ENCODE measurements around the gene DPYSL5. TPM values are rescaled to one million over a fixed set of nuclear protein-coding genes. Genes with fewer than 3 reads are reported as not detected.

Gene DPYSL5
- total and polyA plus RNA-seq, 2 of the 8 experiments (the other 6 are each of a cell fraction or from before 2014, with no cell fraction given): 11.9 to 16.4 TPM

DNA sequence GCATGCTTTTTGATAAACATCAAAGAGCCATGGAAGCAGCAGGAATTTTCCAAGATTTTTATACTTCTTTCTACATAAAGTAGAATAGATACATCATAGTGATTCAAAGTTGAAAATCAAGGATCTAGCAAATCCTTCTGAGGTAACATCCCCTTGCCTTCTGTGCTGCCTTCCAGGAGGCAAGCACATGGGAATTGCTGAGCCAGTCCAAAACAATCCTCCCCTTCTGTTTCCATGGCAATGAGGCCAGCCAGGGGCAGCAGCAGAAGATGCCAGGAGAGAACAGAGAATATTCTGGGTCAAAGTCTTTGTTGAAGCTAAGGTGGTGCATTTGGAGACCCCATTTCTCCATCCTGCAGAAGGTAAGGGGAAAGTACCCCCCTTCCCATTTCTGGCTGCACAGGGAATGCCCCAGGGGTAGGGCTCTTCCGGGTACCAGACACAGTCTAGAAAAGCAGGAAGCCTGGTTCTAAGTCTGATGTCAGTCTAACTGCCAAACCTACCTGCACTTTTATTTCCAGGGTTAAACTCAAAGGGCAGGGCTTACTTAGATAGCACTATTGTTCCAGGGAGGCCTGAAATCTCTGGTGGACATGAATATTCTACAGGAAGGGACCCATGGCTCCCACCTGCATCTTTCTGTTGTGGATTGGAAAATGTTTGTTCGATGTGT lies 40.0 kb upstream of the DPYSL5 start:
- Histone ChIP-seq H3K79me1 (ENCODE audit: low read depth, low read length) (no peaks in the 10 kb centered on the region), H4K91ac (replicated peaks; ENCODE audit: insufficient read length, low read length) (no peak overlapping the region), H3K27me3 (replicated peaks in 1 of 4; ENCODE audit: control insufficient read depth in 3 of 4, extremely low read depth in 1 of 4, insufficient read depth in 3 of 4, low read length in 3 of 4) (no peaks in the 10 kb centered on the region; a peak in 1 of 7 replicates), H3K9me3 (ENCODE audit: insufficient read depth in 2 of 2, low read depth in 1 of 2, low read length in 1 of 2) (no peaks in the 10 kb centered on the region), H2AFZ (ENCODE audit: low read length) (no peak overlapping the region), H3K18ac (ENCODE audit: extremely low read depth, low read length) (no peak overlapping the region), H3K23ac (ENCODE audit: insufficient read length) (no peak overlapping the region), H4K5ac (ENCODE audit: insufficient read length, low read depth, low read length) (no peak overlapping the region), H4K8ac (ENCODE audit: extremely low read depth, insufficient read depth, low read length) (no peak overlapping the region), H4K20me1 (replicated peaks in 1 of 2; ENCODE audit: control insufficient read depth in 1 of 2, insufficient read depth in 2 of 2, low read length in 2 of 2) (no peaks in the 10 kb centered on the region), H3K79me2 (ENCODE audit: control insufficient read depth in 1 of 2, insufficient read depth in 2 of 2, low read length in 2 of 2) (no peaks in the 10 kb centered on the region), H3K4me1 (replicated peaks in 1 of 4; ENCODE audit: control insufficient read depth in 3 of 4, insufficient read depth in 4 of 4, low read length in 3 of 4) (no peaks in the 10 kb centered on the region; a peak in 2 of 7 replicates), H3K9ac (replicated peaks in 1 of 4; ENCODE audit: extremely low read depth in 1 of 4, low read depth in 3 of 4, low read length in 3 of 4) (no peak overlapping the region), H2BK20ac (ENCODE audit: low read length) (no peak overlapping the region), H3K4me3 (ENCODE audit: extremely low read depth in 1 of 4, insufficient read depth in 2 of 4, low read depth in 3 of 4, low read length in 4 of 4) (no peak overlapping the region), H3K4me2 (ENCODE audit: insufficient read depth in 1 of 2, low read depth in 2 of 2, low read length in 2 of 2) (no peak overlapping the region), H2BK15ac (ENCODE audit: low read length) (no peak overlapping the region), H3K23me2 (ENCODE audit: low read depth, low read length) (no peaks in the 10 kb centered on the region), H2AK5ac (ENCODE audit: low read depth, low read length) (no peak overlapping the region), H3K4ac (replicated peaks; ENCODE audit: insufficient read length, low read depth, low read length) (no peak overlapping the region), H2BK5ac (ENCODE audit: low read depth, low read length) (no peak overlapping the region), H3K56ac (replicated peaks; ENCODE audit: insufficient read length, low read depth, low read length) (no peak overlapping the region), H2BK120ac (replicated peaks; ENCODE audit: low read depth, low read length) (no peak overlapping the region), H3K36me3 (ENCODE audit: control insufficient read depth in 2 of 4, insufficient read depth in 4 of 4, low read length in 3 of 4) (no peaks in the 10 kb centered on the region), H2BK12ac (ENCODE audit: low read depth, low read length) (no peak overlapping the region), H3K14ac (ENCODE audit: insufficient read length) (no peak overlapping the region), H3K27ac (ENCODE audit: low read depth, low read length) (no peak overlapping the region)
- DNase-seq (ENCODE audit: low read depth in 1 of 2, low spot score in 2 of 2) (no peak), FAIRE-seq (no peak)
- ChIA-PET POLR2A (ENCODE audit: partially characterized antibody) (no interaction called here), CTCF (ENCODE audit: partially characterized antibody) (no interaction called here)
- whole genome bisulfite sequencing, 2 experiments (ENCODE audit: extremely low coverage in 1 of 2, insufficient coverage in 1 of 2, insufficient read length in 1 of 2, insufficient replicate concordance in 2 of 2, low coverage in 1 of 2, low lambda C conversion rate in 2 of 2, missing lambda C conversion rate in 1 of 2): 53% methylated on average over 2 of the region's 2 CpGs; no CpG with 5 or more reads in 1 of the 2 experiments
- no peak for TF ChIP-seq NRF1 (IDR thresholded peaks at IDR 0.05; ENCODE audit: low read depth, low read length)
- TF ChIP-seq, protein P1, sequence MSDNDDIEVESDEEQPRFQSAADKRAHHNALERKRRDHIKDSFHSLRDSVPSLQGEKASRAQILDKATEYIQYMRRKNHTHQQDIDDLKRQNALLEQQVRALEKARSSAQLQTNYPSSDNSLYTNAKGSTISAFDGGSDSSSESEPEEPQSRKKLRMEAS (IDR thresholded peaks at IDR 0.05): 0 out of 2 replicates have a peak, but pooled peaks have one; percentile 18
- TF ChIP-seq MAFK (IDR thresholded peaks at IDR 0.05; ENCODE audit: low read depth, low read length): 0 out of 2 replicates have a peak, but pooled peaks have one; percentile 10
- TF ChIP-seq RXRA (IDR thresholded peaks at IDR 0.05; ENCODE audit: insufficient read depth, low read depth, low read length): no peak
- TF ChIP-seq SP1 (IDR thresholded peaks at IDR 0.05; ENCODE audit: low read depth, low read length): no peak
- no peak for TF ChIP-seq CEBPB (IDR thresholded peaks at IDR 0.05; ENCODE audit: low read depth, low read length)
